ENCODE data around the gene SLC22A4. TPM values are rescaled to one million over a fixed set of nuclear protein-coding genes. Genes with fewer than 3 reads are reported as not detected.

Gene SLC22A4
- polyA plus RNA-seq, 1 donor: 3.2 TPM

Other genes starting within 250 kb of the SLC22A4 start
- not detected for gene IL3, start 233.7 kb upstream of the SLC22A4 start, polyA plus RNA-seq (ENCODE audit: insufficient read length)
- not detected for gene CSF2, start 220.6 kb upstream of the SLC22A4 start, polyA plus RNA-seq (ENCODE audit: insufficient read length)
- 52.5 TPM for gene P4HA2, start 66.5 kb upstream of the SLC22A4 start, polyA plus RNA-seq (ENCODE audit: insufficient read length)
- gene PDLIM4, start 36.7 kb upstream of the SLC22A4 start, polyA plus RNA-seq (ENCODE audit: insufficient read length): 51.7 TPM
- gene SLC22A5, start 75.3 kb downstream of the SLC22A4 start, polyA plus RNA-seq (ENCODE audit: insufficient read length): 7.3 TPM
- 9.1 TPM for gene IRF1, start 196.4 kb downstream of the SLC22A4 start, polyA plus RNA-seq (ENCODE audit: insufficient read length)
- not detected for gene IL5, start 249.1 kb downstream of the SLC22A4 start, polyA plus RNA-seq (ENCODE audit: insufficient read length)